Neuronal stem cell (in vitro differentiated cells): Measurements from ENCODE around the gene AAR2.

Experiments
- DNase-seq: peaks from one replicate; pipeline ENCODE4 v3.0.0-alpha.2; 2013; ENCODE audit warnings: low spot score
- H2AFZ ChIP-seq: one replicate; pipeline ENCODE4 v1.6.1; 2013; ENCODE audit warnings: mild to moderate bottlenecking, low read length, inconsistent platforms
- H2AK5ac ChIP-seq: 2 replicates; pipeline ENCODE4 v1.6.1; 2013; ENCODE audit warnings: low read depth, mild to moderate bottlenecking, inconsistent platforms, low read length, moderate library complexity, mixed read lengths
- H2BK120ac ChIP-seq: 2 replicates; pipeline ENCODE4 v1.6.1; 2013; ENCODE audit warnings: low read depth, mild to moderate bottlenecking, inconsistent platforms, low read length, moderate library complexity, mixed read lengths
- H2BK12ac ChIP-seq: one replicate; pipeline ENCODE4 v1.6.1; 2013; ENCODE audit warnings: low read length, inconsistent platforms
- H2BK15ac ChIP-seq: 2 replicates; pipeline ENCODE4 v1.6.1; 2013; ENCODE audit warnings: mild to moderate bottlenecking, low read length, inconsistent platforms, mixed read lengths
- H2BK5ac ChIP-seq: one replicate; pipeline ENCODE4 v1.6.1; 2013; ENCODE audit warnings: inconsistent platforms, mild to moderate bottlenecking, low read length, moderate library complexity
- H3K14ac ChIP-seq: one replicate; pipeline ENCODE4 v1.6.1; 2013; ENCODE audit warnings: low read length, inconsistent platforms
- H3K18ac ChIP-seq: 2 replicates; pipeline ENCODE4 v1.6.1; 2013; ENCODE audit warnings: low read length, inconsistent platforms
- H3K23ac ChIP-seq: 2 replicates; pipeline ENCODE4 v1.6.1; 2013; ENCODE audit warnings: low read depth, mild to moderate bottlenecking, mixed read lengths, low read length, inconsistent platforms; ENCODE audit not compliant: poor library complexity
- H3K27ac ChIP-seq: replicated peaks from 3 replicates; pipeline ENCODE4 v1.5.1; 2013; ENCODE audit warnings: low read length, inconsistent platforms
- H3K27me3 ChIP-seq, 3 experiments: 2 replicates each; pipeline ENCODE4 v1.6.1; 2013; ENCODE audit warnings: low read length in 3 of 3, mild to moderate bottlenecking in 2 of 3, inconsistent platforms in 1 of 3, low read depth in 1 of 3, mixed read lengths in 1 of 3, moderate library complexity in 1 of 3; ENCODE audit not compliant: control insufficient read depth in 3 of 3, insufficient read depth in 3 of 3
- H3K36me3 ChIP-seq, 2 donors: replicated peaks in 1 of 2; 2 replicates each; pipeline ENCODE4 v1.6.1; 2013; ENCODE audit warnings: low read length in 2 of 2; ENCODE audit not compliant: control insufficient read depth in 2 of 2, insufficient read depth in 2 of 2
- H3K4ac ChIP-seq: 2 replicates; pipeline ENCODE4 v1.6.1; 2013; ENCODE audit warnings: inconsistent platforms, mild to moderate bottlenecking, low read length, moderate library complexity
- H3K4me1 ChIP-seq, 2 donors: 1 replicate in 1 of 2; 2 replicates in 1 of 2; pipeline ENCODE4 v1.6.1; 2013; ENCODE audit warnings: low read length in 2 of 2, low read depth in 1 of 2; ENCODE audit not compliant: control insufficient read depth in 2 of 2, insufficient read depth in 1 of 2
- H3K4me2 ChIP-seq: one replicate; pipeline ENCODE4 v1.6.1; 2013; ENCODE audit warnings: mild to moderate bottlenecking, low read length, inconsistent platforms; ENCODE audit not compliant: insufficient read depth, poor library complexity, severe bottlenecking
- H3K4me3 ChIP-seq, 2 donors: 2 replicates each; pipeline ENCODE4 v1.5.1; 2013; ENCODE audit warnings: low read length in 2 of 2, mild to moderate bottlenecking in 2 of 2, inconsistent platforms in 1 of 2, moderate library complexity in 1 of 2
- H3K79me1 ChIP-seq: one replicate; pipeline ENCODE4 v1.6.1; 2013; ENCODE audit warnings: low read depth, mild to moderate bottlenecking, inconsistent platforms, low read length, moderate library complexity
- H3K9ac ChIP-seq: one replicate; pipeline ENCODE4 v1.6.1; 2013; ENCODE audit warnings: mild to moderate bottlenecking, low read depth, low read length, inconsistent platforms; ENCODE audit not compliant: poor library complexity
- H3K9me3 ChIP-seq, 2 donors: replicated peaks in 1 of 2; 2 replicates each; pipeline versions ENCODE3 to v1.6.1; 2013; ENCODE audit warnings: low read length in 2 of 2, mild to moderate bottlenecking in 2 of 2, inconsistent platforms in 1 of 2, low read depth in 1 of 2, mixed read lengths in 1 of 2, moderate library complexity in 1 of 2; ENCODE audit not compliant: control insufficient read depth in 2 of 2, insufficient read depth in 1 of 2
- H4K8ac ChIP-seq: one replicate; pipeline ENCODE4 v1.6.1; 2013; ENCODE audit warnings: low read depth, mild to moderate bottlenecking, inconsistent platforms, low read length, moderate library complexity
- H4K91ac ChIP-seq: one replicate; pipeline ENCODE4 v1.6.1; 2013; ENCODE audit warnings: low read length, low read depth, mild to moderate bottlenecking, inconsistent platforms; ENCODE audit not compliant: poor library complexity
- WGBS, 2 donors: extraction: QIAGEN DNeasy Blood & Tissue Kit; methylation state at CpG; one replicate each; pipeline ENCODE4 v1.1.7; 2013; ENCODE audit warnings: missing lambda C conversion rate in 2 of 2, mixed read lengths in 1 of 2; ENCODE audit not compliant: insufficient read length in 2 of 2, insufficient replicate concordance in 1 of 2; ENCODE audit errors: extremely low coverage in 2 of 2; 5-methylcytosine and 5-hydroxymethylcytosine counted together

Gene AAR2

DNA sequence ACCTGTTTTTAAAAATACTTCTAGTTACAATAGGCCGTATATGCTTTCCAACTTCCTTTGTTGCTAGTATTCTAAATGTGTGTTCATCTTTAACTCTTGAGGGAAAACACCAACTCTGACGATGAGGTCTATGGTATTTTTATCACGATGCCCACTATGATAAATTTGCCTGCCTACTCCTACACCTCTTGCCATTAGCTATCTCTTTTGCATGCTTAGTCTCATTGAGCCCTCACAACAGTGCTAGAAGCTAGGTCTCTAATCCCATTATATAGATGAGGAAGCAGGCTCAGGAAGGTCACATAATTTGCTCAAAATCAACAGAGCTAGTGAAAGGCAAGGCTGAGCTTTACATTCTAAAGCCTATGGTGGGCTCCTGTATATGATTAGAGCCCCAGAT is 13.2 kb downstream of the AAR2 start:
- H3K27me3 ChIP-seq = no peaks in the 10 kb centered on the region
- no peak overlapping the region for H3K9ac ChIP-seq
- H4K91ac ChIP-seq = no peak overlapping the region
- no peaks in the 10 kb centered on the region for H3K9me3 ChIP-seq
- no peak overlapping the region for H3K14ac ChIP-seq
- H2BK5ac ChIP-seq = no peak overlapping the region
- DNase-seq = no peak
- no peak overlapping the region for H2BK15ac ChIP-seq
- no peak overlapping the region for H3K4ac ChIP-seq
- no CpG with 5 or more reads among the region's 3 CpGs for WGBS, 2 donors
- H2BK120ac ChIP-seq = no peak overlapping the region
- H2AFZ ChIP-seq = no peak overlapping the region
- no peak overlapping the region for H3K18ac ChIP-seq
- H2AK5ac ChIP-seq = no peak overlapping the region
- H3K27ac ChIP-seq = no peak overlapping the region
- no peak overlapping the region for H3K23ac ChIP-seq
- H3K4me3 ChIP-seq = no peak overlapping the region
- no peak overlapping the region for H3K4me2 ChIP-seq
- peaks cover 23 to 95% of the 10 kb centered on the region in 2 donors for H3K36me3 ChIP-seq
- H3K79me1 ChIP-seq = peaks cover 1% of the 10 kb centered on the region
- H2BK12ac ChIP-seq = no peak overlapping the region
- H4K8ac ChIP-seq = no peak overlapping the region
- peaks cover 0 to 9% of the 10 kb centered on the region in 2 donors for H3K4me1 ChIP-seq

GRCh38 chr20:36251426-36251825 is 15.1 kb downstream of the AAR2 start:
- Histone ChIP-seq H3K4me3 (no peak overlapping the region), H3K27ac (no peak overlapping the region), H3K36me3 (peaks cover 14 to 94% of the 10 kb centered on the region in 2 donors)

DNA sequence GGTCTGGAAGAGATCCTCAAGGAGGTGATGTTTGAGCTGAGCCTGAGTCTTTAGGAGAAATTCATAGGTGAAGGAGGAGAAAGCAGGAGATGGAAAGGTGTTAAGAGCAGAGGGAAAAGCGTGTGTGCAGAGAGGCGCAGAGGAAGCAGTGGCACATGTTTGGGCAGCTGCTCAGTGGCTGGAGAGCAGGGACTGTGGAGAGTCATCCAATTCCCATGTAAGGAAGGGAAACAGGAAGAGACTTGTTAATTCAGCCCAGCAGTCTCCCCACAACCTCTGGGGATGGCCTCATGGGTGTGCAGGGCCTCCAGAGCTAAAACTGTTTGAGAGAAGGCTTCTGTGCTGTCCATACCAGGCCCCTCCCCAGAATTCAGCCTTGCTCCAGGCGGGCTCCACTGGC is 16.2 kb downstream of the AAR2 start:
- WGBS, 2 donors = no CpG with 5 or more reads among the region's 3 CpGs
- no peak overlapping the region for H3K4ac ChIP-seq
- H3K4me3 ChIP-seq = no peak overlapping the region
- H2BK15ac ChIP-seq = no peak overlapping the region
- H3K27ac ChIP-seq = no peak overlapping the region
- H3K23ac ChIP-seq = peak overlapping the region; percentile 30
- H4K91ac ChIP-seq = no peak overlapping the region
- no peaks in the 10 kb centered on the region for H3K27me3 ChIP-seq
- peaks cover 0 to 9% of the 10 kb centered on the region in 2 donors for H3K4me1 ChIP-seq
- H3K79me1 ChIP-seq = peaks cover 1% of the 10 kb centered on the region
- no peak overlapping the region for H2BK12ac ChIP-seq
- H2AFZ ChIP-seq = no peak overlapping the region
- H4K8ac ChIP-seq = no peak overlapping the region
- no peak overlapping the region for H3K9ac ChIP-seq
- no peak overlapping the region for H3K4me2 ChIP-seq
- no peak for DNase-seq
- no peak overlapping the region for H3K18ac ChIP-seq
- H3K14ac ChIP-seq = no peak overlapping the region
- peak overlapping the region; percentile 31 for H2BK5ac ChIP-seq
- no peaks in the 10 kb centered on the region for H3K9me3 ChIP-seq
- peaks cover 12 to 92% of the 10 kb centered on the region in 2 donors for H3K36me3 ChIP-seq
- no peak overlapping the region for H2AK5ac ChIP-seq
- no peak overlapping the region for H2BK120ac ChIP-seq

More at GRCh38 chr20:36251426-36251825, 15.1 kb downstream of the AAR2 start:
- Histone ChIP-seq H3K4me2 (no peak overlapping the region), H2BK5ac (no peak overlapping the region), H2AK5ac (no peak overlapping the region), H3K27me3 (no peaks in the 10 kb centered on the region), H3K14ac (no peak overlapping the region), H2BK120ac (no peak overlapping the region), H3K23ac (no peak overlapping the region), H4K91ac (no peak overlapping the region), H4K8ac (no peak overlapping the region), H3K79me1 (peaks cover 1% of the 10 kb centered on the region), H3K4me1 (peaks cover 0 to 9% of the 10 kb centered on the region in 2 donors), H3K18ac (no peak overlapping the region), H2BK12ac (no peak overlapping the region), H2BK15ac (no peak overlapping the region), H3K4ac (no peak overlapping the region), H3K9me3 (no peaks in the 10 kb centered on the region), H2AFZ (no peak overlapping the region), H3K9ac (no peak overlapping the region)
- no CpG with 5 or more reads among the region's 5 CpGs for WGBS, 2 donors
- DNase-seq = no peak

DNA sequence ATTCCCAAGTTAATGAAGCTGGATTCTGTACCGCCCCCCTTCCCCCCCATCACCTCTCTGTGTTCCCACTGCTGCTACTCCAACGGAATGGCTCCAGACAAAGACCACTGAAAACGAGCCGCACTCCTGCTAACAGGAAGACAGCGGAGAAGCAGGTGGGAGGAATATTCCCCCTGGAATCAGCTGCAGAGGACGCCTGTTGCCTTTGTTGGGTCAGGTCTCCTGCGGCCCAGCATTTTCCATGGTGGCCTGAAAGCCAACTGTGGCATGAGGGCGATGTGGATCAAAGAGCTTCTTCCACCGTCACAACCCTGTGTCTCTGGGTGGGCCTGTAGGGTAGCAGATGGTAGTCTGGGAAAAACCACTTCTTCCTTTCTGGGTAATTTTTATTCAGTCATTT is 16.8 kb downstream of the AAR2 start:
- no peak overlapping the region for H3K9ac ChIP-seq
- H3K79me1 ChIP-seq = peaks cover 1% of the 10 kb centered on the region
- no CpG with 5 or more reads among the region's 9 CpGs for WGBS, 2 donors
- H3K4me3 ChIP-seq = no peak overlapping the region
- DNase-seq = no peak
- no peak overlapping the region for H4K8ac ChIP-seq
- no peak overlapping the region for H3K14ac ChIP-seq
- H3K23ac ChIP-seq = peak overlapping the region; percentile 30
- H2BK12ac ChIP-seq = no peak overlapping the region
- no peaks in the 10 kb centered on the region for H3K27me3 ChIP-seq
- H3K4ac ChIP-seq = no peak overlapping the region
- H3K36me3 ChIP-seq = peaks cover 14 to 88% of the 10 kb centered on the region in 2 donors
- H2BK120ac ChIP-seq = no peak overlapping the region
- no peak overlapping the region for H4K91ac ChIP-seq
- H3K4me1 ChIP-seq = peaks cover 0 to 9% of the 10 kb centered on the region in 2 donors
- peak overlapping the region; percentile 31 for H2BK5ac ChIP-seq
- no peak overlapping the region for H3K27ac ChIP-seq
- H2AFZ ChIP-seq = no peak overlapping the region
- H2BK15ac ChIP-seq = no peak overlapping the region
- no peak overlapping the region for H2AK5ac ChIP-seq
- no peak overlapping the region for H3K4me2 ChIP-seq
- H3K9me3 ChIP-seq = no peaks in the 10 kb centered on the region
- H3K18ac ChIP-seq = no peak overlapping the region
